ENCODE data around the gene TIMP3.

Gene TIMP3

DNA sequence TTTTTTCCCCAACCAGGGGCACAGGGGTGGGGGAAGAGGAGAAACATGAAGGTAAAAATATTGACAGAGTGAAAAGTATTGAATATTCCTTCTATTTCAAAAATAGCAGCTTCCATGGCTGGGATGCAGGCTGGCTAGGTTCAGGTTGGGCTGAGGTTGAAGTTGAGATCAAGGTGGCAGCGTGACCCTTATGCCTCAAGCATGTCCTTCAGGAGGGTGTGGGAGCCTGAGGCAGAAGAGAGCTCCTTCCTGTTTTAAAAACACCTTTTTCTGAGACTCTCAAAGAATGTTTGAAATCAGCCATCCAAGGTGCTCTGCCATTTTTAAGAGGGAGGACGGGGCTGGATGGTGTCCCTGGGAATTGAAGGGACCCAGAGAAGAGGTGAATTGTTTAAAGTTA, 29.5 kb downstream of the TIMP3 start:
- DNase-seq = no peak

DNA sequence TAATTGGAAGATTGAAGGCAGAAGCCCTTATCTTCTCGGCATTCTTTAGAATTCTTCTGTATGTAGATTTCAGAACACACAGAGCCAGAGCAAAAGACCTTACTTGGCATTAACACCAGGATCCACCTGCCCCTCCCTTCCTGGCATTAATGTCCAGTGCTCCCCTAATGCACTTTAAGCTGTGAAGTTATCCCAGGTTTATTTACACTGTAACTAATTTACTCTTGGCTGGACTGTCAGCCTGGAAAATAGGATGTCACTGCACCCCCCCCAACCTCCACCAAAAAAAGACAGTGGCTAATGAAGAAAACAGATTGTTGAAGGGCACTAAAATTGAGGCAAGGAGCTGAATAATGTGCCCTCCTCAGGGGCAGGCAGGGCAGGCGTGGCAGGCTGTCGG, 30.1 kb downstream of the TIMP3 start:
- DNase-seq = no peak

DNA sequence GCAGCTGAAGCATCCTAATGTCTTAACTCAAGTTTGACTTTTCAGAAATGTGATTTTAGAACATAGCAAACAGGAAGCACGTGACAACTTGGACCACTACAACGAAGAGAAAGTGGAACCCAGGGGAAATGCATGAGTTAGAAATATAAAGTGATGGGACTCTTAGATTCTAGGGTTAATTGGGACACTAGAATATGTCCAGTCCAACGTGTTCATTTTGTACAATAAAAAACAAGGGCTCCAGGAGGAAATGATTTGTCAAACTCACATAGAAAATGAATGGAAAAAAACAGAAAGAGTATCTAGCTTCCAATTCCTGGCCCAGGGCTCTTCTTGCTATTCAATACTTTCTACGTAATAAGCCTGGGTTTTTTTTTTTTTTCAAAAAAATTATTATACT, 30.7 kb downstream of the TIMP3 start:
- DNase-seq = no peak

DNA sequence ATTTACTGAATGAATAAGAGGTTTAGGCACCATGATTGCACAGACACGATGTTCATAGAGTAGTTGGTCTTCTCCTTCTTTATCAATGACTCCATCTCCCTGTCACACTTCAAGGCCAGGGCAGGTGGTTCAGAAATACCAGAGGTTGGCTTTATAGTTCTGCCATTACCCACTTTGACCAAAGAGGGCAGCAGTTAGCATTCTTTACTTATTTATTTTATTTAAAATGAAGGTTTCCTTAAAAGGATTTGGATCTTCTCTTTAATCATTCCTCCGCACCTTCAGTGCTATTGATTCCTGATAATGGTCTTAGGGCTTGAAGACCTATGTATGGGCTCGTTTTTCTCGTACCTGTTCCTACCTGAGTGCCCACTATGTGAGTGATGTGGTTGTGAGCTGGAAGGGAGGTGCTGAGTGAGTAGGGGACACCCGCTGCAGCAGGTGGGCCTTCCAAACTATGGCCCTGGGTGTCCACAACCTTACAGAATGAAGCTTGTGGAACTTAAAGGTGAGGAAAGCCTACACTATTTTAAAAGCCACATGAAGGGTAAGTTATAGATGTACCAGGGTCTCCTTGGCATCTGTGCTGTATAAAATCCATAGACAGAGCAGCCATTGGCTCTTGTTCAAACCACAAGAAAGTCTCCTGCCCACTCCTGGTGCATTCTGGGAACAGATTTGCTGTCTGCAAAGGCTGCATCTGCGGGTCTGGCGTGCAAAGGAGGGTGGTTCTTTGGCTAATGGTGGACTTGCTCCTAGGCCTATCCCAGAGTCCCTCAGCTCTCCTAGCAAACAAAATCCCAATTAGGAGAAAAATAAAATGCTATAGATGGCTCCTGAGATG, 35.0 kb downstream of the TIMP3 start:
- DNase-seq = no peak

DNA sequence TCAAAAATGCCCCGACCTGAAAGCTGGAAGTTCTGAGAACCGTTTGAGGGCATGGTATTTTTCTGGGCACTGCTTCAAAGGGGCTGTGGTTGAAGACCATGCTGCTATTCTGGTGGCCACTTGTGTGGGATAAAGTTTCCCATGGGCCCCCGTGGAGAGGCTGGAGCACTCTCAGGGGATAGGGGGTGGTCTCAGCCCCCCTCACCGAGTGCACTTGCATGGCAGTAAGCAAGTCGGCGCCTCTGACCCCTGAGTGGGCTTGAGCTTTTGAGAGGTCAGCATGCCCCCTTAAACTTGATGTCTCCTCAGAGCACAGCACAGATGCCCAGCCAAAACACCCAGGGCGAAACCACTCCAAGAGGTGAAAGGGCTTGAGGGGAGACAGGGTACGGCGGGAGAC, 35.6 kb downstream of the TIMP3 start:
- DNase-seq = no peak

DNA sequence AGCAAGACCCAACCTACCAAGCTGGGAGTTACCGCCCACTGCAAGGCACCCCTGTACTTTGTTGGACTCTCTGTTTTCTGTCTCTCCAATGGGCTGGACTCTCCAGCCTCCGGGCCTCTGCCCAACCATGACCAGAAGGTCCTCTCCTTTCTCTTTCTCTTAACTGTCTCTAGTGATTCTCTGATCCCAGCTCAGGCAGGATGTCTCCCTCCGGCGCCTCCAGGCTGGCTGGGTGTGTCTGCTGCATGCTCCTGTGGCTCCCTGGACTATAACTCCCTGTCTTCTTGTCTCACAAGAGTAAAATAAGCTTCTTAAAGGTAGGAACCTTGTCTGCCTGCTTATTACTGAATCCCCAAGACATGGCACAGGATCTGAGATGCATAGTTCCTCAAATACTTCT, 36.3 kb downstream of the TIMP3 start:
- no peak for DNase-seq

DNA sequence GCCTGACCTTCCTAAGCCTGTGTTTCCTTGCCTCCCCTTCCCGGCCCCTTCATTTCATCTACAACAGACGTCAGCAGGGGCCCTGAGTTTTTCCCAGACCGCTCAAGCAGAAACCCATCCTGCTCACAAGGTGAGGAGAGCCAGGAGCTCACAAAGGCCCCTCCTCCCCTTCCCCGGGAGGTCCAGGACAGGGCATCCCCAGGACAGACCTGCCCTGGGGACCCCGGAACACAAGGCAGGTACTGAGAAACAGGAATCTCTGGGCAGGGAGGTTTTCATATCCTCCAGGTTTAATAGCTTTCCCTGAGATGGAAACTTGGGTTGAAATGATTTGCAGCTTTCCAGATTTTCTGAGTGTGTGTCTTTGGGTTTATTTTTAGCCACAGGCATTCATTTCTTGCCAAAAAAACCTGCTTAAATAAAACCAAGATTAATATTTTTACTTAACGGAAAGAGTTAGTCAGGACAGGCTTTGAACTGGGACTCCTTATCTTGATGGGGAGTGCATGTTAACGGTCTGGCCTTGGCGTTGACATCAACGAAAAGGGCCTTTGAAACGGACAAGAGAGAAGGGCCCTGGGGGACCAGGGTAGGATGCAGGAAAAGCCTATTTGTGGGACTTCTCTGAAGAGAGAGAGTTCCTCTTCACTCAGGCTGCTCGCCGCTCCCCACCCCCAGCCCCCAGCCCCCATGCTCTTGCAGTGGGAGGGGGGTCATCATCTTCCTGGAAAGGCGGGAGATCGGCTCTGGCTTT, 38.5 kb downstream of the TIMP3 start:
- no peak for DNase-seq

DNA sequence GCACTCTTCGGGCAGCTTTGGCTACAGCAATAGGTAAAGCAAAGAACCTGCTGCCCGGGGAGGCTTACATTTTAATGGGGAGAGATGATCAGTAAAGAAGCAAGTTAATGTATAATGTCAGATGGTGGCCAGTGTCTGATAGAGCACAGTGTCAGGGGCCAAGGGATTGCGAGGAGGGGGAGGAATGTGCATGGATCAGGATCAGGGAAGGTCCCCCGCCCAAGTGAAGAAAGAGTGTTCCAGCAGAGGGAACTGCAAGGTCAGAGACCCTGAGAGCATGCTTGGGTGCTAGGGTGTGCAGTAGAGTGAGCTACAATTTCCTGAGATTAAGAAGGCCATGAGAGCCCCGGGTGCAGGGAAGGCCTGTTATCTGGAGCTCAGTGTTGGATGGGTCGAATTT, 39.7 kb downstream of the TIMP3 start:
- DNase-seq = no peak

DNA sequence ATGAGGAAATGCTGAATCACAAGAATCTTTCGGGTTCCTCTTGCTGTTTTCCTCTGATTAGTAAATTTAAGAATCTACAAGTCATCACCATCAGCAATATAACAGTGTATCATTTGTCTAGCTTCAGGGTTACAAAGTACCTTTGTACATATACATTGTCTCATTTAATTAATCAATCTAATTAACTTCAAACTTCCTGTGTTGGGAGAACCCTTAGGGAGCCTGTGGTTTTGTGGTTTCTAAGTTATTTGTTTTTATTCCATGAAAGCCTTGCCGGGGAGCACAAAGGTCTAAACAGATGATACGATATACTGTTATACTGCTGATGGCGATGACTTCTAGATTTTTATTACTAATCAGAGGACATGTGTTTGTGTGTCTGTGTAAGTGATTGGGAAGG, 41.0 kb downstream of the TIMP3 start:
- DNase-seq = no peak

DNA sequence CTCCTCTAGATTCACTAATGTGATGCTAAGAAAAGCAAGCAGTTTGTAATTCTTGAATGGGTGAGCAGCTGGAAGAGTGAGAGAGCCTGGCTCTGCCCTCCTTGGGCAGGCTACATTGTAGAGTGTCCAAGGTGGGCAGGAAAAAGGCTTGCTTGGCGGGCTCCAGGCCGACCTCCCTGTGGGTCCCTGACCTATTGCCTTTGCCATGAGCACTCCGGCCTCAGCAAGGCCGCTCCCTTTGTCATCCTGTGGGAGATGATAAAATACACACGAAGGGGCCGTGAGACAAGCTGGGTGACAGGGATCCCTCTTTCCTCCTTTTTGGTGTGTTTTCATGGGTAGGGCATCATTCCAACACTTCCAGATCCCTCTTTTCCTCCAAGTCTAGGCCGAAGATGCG, 41.8 kb downstream of the TIMP3 start:
- no peak for DNase-seq

DNA sequence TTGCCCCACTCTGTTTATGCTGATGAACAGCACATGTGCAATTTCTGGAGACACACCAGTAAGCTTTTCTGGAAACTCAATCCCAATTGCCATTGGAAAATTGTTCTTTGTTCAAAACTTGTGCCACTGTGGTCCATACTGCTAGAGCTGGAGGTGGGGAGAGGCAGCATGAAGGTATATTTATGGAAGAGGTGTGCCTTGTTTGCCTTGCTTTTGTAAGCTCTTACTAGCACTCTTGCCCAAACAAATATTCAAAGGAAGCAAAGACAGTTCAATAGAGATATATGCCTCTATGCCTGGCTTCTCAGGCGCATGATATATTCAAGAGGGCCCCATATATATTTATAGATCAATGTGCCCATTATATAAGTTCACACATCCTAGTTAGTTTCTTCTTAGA, 42.7 kb downstream of the TIMP3 start:
- no peak for DNase-seq

DNA sequence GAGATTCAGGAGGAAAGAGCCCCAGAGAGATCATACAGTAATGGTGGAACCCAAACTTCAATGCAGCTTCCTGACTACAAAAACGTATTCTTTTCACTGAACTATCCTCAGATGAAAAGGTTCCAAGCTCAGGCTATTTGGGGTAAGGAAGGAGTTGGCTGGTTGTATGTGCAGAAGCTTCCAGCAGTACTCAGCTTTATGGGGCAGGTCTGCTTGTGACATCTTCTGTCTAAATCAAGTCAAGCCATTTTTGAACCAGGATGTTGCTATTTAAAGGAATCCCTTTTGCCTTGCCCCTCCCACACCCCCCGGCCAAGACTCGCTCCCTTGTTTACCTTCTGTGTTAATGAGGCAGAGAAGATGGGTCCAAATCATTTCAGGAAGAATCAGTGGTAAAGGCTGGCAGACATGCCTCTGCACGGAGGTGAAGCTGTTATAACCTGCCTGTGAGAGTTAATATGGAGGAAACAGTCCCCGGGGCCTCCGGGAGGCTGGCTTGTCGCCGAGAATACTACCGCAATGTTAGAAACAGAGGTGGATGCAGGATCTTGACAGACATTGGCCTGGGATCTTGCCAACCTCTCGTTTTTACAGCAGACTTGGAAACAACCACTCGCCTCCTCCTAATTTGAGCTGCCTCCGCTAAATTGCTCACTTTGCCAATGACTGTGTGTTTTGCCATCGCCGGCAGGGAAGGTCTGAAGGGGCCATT, 45.4 kb downstream of the TIMP3 start:
- DNase-seq = no peak

DNA sequence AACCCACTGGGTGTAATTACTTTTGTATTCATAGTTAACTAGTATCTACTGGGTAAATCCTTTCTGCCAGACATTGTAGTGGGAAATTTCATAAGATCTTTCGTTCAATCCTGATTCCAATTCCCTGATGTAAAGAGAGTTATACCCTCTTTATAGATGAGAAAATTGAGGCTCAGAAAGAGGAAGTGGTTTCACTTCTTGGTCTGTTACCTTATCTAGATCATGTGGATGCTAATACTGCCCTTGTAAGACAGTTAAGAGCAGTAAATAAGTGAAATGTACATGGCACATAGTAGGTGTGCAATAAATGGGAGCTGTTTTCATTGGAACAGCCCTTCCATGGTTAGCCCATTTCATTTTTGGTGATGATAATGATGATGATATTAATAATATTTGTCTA, 46.7 kb downstream of the TIMP3 start:
- DNase-seq = no peak

DNA sequence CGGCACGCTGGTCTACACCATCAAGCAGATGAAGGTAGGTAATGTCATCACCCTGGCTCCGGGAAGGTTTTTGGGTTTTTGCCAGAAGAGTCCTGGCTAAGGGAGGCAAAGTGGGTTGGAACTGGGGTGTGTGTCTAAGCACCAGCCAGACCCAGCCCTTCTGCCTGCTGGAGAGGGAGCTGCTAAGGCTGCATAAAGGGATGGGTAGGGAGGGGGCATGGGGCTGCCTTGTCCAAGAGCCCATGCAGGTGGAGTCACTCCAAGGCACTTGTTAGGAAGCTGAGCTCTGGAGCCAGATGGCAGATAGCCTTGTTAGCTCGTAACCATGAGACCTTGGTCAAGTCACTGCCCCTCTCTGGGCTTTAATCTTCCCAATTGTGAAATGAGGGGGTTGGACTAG, 48.0 kb downstream of the TIMP3 start:
- no peak for DNase-seq

DNA sequence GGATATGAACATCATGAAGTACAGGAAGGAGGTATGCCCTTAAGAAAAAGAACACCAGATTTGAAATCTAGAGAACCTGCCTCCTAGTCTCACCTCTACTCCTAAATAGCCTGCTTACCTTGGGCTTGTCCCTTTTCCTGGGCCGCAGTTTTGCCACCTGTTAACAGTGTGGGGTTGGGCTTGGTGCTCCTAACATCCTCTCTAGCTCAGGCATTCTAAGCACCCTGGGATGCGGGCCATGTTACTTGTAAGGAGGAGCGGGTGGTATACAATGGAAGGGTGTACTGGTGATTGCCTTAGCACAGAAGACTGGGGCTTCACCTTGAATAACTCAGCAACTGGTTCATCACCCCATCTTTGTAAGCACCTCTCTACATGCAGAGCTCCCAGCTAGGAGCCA, 48.7 kb downstream of the TIMP3 start:
- no peak for DNase-seq

DNA sequence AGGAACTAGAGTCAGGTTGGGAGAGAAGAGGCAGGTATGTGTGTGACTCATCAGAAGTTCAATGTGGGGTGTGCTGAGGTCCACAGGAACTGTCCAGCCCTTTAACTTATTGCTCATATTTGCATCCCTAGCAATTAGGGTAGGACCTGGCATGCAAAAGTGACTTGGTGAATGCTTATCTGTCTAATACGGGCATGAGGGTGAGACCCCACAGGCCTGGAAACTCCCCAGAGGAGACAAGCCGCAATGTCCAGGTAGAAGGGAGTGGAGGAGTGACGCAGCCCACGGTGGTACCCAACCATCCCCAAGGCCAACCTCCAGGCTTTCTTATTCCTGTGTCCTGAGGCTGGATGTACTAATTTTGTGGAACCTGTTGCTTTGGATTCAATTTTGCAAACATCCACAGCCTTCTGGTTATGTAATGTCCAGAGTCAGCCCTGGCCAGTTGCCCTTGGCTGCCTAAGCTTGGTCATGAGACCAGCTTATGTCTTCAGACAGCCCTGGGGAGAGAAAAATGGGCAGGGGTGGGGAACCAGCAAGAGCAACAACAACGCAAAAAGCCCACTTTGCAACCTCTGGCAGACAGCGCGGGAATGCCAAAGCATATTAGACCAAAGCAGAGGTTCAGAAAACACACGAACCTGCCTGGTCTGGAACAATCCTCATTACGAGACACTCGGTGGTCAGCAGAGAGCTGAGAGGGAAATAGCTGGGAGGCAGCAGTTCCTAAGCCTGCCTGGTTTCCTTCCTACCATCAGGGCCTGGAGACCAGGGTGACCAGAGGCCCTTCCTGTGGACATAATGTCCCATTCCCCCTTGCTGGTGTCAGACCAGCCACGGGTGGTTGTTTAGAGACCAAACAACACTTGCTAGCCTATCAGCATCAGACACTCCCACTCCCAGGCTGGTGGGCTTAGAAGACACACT, 49.3 kb downstream of the TIMP3 start:
- DNase-seq = no peak

DNA sequence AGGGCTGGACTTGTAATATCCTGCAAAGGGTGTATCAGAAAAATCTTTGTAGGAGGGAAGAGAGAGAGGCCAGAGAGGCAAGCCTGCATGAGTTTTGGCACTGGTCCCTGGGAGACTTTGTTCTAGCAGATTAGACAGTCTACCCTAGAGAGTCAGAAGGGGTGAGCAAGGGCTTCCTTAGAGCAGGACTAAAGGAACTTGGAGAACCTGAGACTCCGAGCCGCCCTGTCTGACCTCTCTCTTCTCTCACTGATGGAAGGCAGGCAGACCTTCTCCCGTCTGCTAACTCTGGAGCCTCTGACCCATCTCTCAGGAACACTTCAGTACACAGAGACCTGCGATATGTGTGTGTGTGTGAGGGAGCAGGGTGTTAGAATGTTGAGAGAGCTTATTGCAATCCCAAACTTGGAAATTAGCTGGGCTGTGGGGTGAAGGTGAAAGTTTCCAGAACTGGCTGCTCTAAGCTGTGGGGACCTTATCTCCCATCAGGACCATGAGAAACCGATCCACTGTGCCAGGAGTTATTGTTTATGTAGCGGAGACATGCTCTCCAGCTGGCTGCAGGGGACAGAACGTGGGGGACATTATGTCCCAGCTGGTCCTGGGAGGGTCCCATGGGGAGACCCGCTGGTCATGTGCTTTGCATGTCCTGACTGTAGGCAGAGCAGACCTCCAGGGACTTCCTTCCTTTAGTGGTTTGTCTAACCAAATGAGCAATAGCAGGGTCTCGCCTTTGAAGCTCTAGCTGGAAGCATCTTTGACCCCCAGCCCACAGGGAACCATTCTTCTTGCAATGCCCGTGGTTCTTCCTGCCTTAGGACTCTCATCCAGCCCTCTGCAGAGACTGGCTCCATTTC, 51.1 kb downstream of the TIMP3 start:
- no peak for DNase-seq

DNA sequence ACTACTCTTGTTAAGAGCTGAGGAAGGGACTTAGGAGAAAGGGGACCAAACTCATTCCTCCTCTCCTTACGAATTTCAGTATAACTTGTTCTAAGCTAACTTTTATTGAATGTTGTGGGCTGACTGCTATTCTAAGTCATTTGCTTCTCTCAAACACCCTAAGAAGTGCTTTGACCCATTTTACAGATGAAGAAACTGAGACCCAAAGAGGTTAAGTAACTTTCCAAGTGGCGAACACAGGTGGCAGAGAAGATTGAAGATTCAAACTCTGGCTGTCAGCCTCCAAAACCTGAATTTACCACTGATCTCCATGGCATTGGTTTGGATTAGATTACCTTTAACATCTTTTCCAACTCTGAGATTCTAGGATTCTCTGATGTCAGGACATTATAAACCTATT, 52.2 kb downstream of the TIMP3 start:
- DNase-seq = no peak

DNA sequence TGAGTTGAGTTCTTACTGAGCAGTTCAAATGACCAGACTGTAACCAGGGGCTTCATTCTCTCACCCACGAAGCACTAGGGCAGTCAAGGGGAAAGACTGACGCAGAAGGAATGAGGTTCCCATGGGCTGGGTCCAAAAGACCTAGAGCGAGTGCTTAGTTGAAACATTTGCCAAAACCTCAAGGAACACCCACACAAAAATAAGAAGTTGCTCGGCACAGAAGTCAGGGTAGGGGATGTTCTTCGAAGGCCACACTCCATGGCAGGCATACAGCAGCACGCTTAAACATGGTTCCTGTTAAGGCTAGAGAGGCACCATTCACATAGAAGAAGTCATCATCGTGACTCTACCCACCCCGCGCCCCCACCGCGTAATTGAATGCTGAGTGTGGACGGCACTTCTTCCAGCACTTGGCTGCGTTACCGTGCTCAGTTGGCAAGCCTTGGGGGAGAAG, 52.9 kb downstream of the TIMP3 start:
- DNase-seq = no peak

DNA sequence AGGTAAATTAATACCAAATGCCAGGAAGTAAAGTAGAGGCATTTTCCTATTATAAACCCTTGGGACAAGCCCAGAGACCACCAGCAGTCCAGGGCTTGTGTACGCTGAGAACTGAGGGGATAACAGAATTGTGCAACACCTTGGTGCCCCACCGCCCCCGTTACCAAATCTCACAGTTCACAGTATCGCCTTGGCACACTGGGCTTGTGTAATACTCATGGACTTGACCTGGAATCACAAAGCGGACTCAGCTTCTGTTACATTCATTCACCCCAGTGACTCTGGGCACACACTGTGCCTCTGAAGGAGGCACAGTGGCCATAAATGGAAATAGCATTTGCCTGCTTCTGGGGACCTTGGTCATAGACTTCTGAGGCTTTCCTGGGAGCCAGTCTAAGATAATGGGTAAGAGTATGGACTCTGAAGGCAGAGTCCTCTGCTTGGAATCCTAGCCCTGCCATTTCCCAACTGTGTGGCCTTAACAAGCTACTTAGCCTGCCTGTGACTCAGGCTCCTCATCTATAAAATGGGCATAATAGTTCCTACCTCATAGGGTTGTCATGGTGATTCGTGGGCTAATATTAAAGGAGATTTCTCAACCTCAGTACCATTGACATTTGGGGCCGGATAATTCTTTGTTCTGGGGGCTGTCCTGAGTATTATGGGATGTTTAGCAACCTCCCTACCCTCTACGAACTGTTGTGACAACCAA, 53.7 kb downstream of the TIMP3 start:
- no peak for DNase-seq

DNA sequence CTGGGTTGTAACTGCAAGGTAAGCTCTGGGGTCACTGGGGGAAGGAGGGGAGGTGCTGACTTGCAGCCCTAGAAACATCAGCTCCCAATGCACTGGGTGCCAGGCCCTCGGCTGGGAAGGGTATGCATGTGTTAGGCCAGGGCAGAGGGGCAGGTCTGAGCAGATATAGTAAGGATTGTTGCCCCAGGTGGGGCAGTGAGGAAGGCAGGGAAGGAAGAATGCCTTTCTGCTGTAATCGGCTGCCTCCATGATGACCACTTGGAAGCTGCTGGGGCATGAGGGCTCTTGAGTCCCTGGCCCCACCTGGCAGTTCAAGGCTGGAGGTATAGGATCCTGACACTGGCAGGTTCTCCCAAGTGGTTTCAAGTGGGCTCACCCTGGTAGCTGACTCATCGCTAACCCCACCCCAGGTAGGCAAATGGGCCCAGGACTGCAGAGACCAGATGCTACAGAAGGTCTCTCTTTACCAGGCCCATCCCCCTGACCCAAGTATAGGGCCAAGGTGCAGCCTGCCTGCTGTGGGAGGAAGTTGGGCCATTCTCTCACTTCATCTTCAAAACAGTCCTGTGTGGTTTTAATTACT, 56.7 kb downstream of the TIMP3 start:
- no peak for DNase-seq
